ENCODE data around the gene CREB3. TPM values are rescaled to one million over a fixed set of nuclear protein-coding genes. Genes with fewer than 3 reads are reported as not detected.

Gene CREB3
- total RNA-seq, 1 experiment from 2014 or later: 27.3 TPM

DNA sequence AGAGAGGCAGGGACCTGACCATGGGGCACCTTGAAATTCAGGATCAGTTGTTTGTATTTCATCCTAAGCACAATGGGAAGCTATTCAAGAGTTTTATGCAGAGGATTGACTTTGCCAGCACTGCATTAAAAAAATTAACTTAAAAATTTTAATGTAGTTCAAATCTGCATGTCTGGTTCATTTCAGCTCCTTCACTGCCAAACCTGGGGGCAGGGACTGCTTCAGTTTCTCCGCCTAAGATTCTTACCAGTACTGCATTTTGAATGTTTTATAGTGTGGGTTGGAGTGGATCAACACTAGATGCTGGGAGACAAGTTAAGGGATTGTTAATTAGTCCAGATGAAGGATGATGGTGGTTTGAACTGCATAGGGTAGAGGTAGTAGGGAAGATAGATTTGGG is 37.3 kb downstream of the CREB3 start:
- Histone ChIP-seq H3K4me1 (ENCODE audit: insufficient read depth, low read length) (no peaks in the 10 kb centered on the region), H3K9ac (ENCODE audit: extremely low read depth, insufficient read length, low read length) (no peak overlapping the region), H3K23me2 (ENCODE audit: insufficient read length, low read depth, low read length, poor library complexity, severe bottlenecking) (no peaks in the 10 kb centered on the region), H4K20me1 (ENCODE audit: control insufficient read depth, insufficient read depth, insufficient read length) (no peaks in the 10 kb centered on the region), H4K8ac (replicated peaks; ENCODE audit: insufficient read length, low read depth, low read length) (no peak overlapping the region), H4K5ac (ENCODE audit: insufficient read length, low read depth, low read length) (no peak overlapping the region), H3K9me3 (ENCODE audit: control insufficient read depth, low read depth, low read length) (no peaks in the 10 kb centered on the region), H2BK20ac (ENCODE audit: low read depth, low read length, poor library complexity, severe bottlenecking) (no peak overlapping the region), H2BK5ac (ENCODE audit: insufficient read length, low read length) (no peak overlapping the region), H3T11ph (ENCODE audit: low read length) (no peak overlapping the region), H2BK120ac (ENCODE audit: low read depth, low read length, poor library complexity, severe bottlenecking) (no peak overlapping the region), H2BK15ac (ENCODE audit: low read depth, low read length) (no peak overlapping the region), H3K79me1 (ENCODE audit: insufficient read depth, low read depth, low read length, poor library complexity, severe bottlenecking) (no peaks in the 10 kb centered on the region), H2AFZ (ENCODE audit: low read length) (no peak overlapping the region), H3K27ac (ENCODE audit: insufficient read length, low read depth, low read length) (no peak overlapping the region), H3K4me2 (ENCODE audit: insufficient read depth, insufficient read length, low read length) (no peak overlapping the region), H2BK12ac (ENCODE audit: insufficient read length, low read depth, low read length) (no peak overlapping the region), H3K18ac (ENCODE audit: insufficient read length, low read depth, low read length) (no peak overlapping the region), H3K27me3 (ENCODE audit: insufficient read depth, low read length) (no peaks in the 10 kb centered on the region), H3K79me2 (ENCODE audit: insufficient read depth, low read length) (no peaks in the 10 kb centered on the region), H2AK5ac (ENCODE audit: insufficient read length, low read length) (no peak overlapping the region), H3K4ac (ENCODE audit: low read depth, low read length) (no peak overlapping the region), H3K56ac (ENCODE audit: insufficient read length, low read depth, low read length) (no peak overlapping the region), H3K14ac (ENCODE audit: insufficient read depth, low read length) (no peak overlapping the region), H4K91ac (ENCODE audit: insufficient read length, low read depth, low read length) (no peak overlapping the region), H3K23ac (ENCODE audit: insufficient read length, low read depth, low read length) (no peak overlapping the region)
- DNase-seq: no peak
- Mint-ChIP-seq H3K4me3 (no peak overlapping the region), H3K27me3 (ENCODE audit: low read depth) (no peaks in the 10 kb centered on the region), H3K36me3 (ENCODE audit: insufficient read depth in 1 of 3, low read depth in 3 of 3) (no peaks in the 10 kb centered on the region), H3K9me3 (no peaks in the 10 kb centered on the region), H3K27ac (no peak overlapping the region), H3K4me1 (peaks cover under 1 to 4% of the 10 kb centered on the region in 2 experiments)
- WGBS (ENCODE audit: extremely low coverage, insufficient read length, low lambda C conversion rate): no CpG with 5 or more reads among the region's 1 CpG
- TF ChIP-seq, protein P1, sequence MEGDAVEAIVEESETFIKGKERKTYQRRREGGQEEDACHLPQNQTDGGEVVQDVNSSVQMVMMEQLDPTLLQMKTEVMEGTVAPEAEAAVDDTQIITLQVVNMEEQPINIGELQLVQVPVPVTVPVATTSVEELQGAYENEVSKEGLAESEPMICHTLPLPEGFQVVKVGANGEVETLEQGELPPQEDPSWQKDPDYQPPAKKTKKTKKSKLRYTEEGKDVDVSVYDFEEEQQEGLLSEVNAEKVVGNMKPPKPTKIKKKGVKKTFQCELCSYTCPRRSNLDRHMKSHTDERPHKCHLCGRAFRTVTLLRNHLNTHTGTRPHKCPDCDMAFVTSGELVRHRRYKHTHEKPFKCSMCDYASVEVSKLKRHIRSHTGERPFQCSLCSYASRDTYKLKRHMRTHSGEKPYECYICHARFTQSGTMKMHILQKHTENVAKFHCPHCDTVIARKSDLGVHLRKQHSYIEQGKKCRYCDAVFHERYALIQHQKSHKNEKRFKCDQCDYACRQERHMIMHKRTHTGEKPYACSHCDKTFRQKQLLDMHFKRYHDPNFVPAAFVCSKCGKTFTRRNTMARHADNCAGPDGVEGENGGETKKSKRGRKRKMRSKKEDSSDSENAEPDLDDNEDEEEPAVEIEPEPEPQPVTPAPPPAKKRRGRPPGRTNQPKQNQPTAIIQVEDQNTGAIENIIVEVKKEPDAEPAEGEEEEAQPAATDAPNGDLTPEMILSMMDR (conservative IDR thresholded peaks at IDR 0.05): no peak

Data from H9 (cell line).